Tibial artery (tissue), 4 donors: Measurements from ENCODE around the gene OLIG1.

Experiments used
- DNase-seq, 2 donors: peaks; one replicate each; pipeline ENCODE4 v3.0.0-alpha.2; 2019
- H3K27ac ChIP-seq, 2 donors: fragments of 200-600 bp; sonication (generic) in 1 of 2; 1 replicate in 1 of 2; 2 replicates in 1 of 2; pipeline ENCODE4 v1.5.1; 2018 to 2019; ENCODE audit warnings: mild to moderate bottlenecking in 1 of 2
- H3K27me3 ChIP-seq, 2 donors: fragments of 200-600 bp; sonication (generic) in 1 of 2; one replicate each; pipeline versions ENCODE4 v1.5.1 to v1.6.0; 2016 to 2019
- H3K36me3 ChIP-seq, 3 donors: fragments of 200-600 bp; sonication (generic) in 2 of 3; one replicate each; pipeline ENCODE4 v1.5.1; 2016 to 2019; ENCODE audit warnings: mild to moderate bottlenecking in 2 of 3
- H3K4me1 ChIP-seq, 4 donors: fragments of 200-600 bp; sonication (generic) in 2 of 4; 1 replicate in 3 of 4; 2 replicates in 1 of 4; pipeline ENCODE4 v1.5.1; 2016 to 2019
- H3K4me3 ChIP-seq, 2 donors: fragments of 200-600 bp; sonication (generic) in 1 of 2; 1 replicate in 1 of 2; 2 replicates in 1 of 2; pipeline ENCODE4 v1.5.1; 2018 to 2019; ENCODE audit warnings: mild to moderate bottlenecking in 2 of 2
- H3K9me3 ChIP-seq, 3 donors: fragments of 200-600 bp; sonication (generic) in 1 of 3; one replicate each; pipeline ENCODE4 v1.5.1; 2016 to 2019
- intact Hi-C: fragments of 100-400 bp; cut with DNase I; formaldehyde crosslinking; loops from one replicate; pipeline ENCODE4 v1.15.0; 2023; ENCODE audit warnings: low total_unique reads
- TF ChIP-seq, protein P1 (sequence below), 2 experiments: fragments of 200-600 bp in 1 of 2; fragments of 450-650 bp in 1 of 2; IDR thresholded peaks; one replicate each; pipeline ENCODE4 v1.5.1; 2017 to 2019; ENCODE audit warnings: antibody characterized with exemption in 2 of 2, mild to moderate bottlenecking in 1 of 2, moderate library complexity in 1 of 2

OLIG1 gene

DNA sequence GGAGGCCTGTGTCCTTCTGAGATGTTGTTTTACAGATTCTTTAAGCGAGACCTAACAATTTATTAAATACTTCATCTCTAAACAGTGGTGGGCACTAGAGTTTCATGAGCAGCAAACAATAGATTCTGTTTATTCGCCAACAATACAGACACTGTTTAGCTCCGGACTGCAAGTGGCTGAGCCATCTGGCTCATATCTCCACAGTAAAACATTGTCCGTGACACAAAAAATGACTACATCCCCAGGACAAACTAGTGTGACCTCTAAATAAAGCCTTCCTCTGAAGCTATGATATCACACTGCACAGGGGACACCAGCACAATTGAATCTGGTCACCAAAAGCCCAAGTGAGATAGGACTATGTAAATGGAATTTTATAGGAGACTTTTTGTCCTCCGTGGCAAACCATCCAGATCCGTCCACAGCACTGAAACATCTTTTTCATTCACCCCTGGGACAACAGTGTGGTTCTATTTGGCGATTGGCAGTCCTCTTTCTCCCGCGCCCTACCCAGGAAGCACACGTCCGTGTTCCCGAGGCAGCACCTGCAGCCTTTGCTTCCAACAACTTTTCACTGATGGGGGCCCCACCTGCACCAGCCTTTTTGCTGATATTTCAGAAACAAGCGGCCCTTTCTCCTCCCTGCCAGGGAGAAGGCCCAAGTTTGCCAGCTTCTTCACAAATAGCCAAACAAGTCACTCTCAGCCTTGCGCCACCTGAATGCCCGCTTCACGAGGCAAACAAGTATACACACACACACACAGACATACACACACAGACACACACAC is 47.4 kb downstream of the OLIG1 start:
- no peaks in the 10 kb centered on the region for H3K36me3 ChIP-seq
- no peak for DNase-seq
- no peaks in the 10 kb centered on the region for H3K4me1 ChIP-seq
- H3K27me3 ChIP-seq = peaks cover 0 to 67% of the 10 kb centered on the region in 2 donors
- no peak overlapping the region for H3K27ac ChIP-seq
- intact Hi-C loops = no loop called here
- no peaks in the 10 kb centered on the region for H3K9me3 ChIP-seq
- TF ChIP-seq, protein P1, sequence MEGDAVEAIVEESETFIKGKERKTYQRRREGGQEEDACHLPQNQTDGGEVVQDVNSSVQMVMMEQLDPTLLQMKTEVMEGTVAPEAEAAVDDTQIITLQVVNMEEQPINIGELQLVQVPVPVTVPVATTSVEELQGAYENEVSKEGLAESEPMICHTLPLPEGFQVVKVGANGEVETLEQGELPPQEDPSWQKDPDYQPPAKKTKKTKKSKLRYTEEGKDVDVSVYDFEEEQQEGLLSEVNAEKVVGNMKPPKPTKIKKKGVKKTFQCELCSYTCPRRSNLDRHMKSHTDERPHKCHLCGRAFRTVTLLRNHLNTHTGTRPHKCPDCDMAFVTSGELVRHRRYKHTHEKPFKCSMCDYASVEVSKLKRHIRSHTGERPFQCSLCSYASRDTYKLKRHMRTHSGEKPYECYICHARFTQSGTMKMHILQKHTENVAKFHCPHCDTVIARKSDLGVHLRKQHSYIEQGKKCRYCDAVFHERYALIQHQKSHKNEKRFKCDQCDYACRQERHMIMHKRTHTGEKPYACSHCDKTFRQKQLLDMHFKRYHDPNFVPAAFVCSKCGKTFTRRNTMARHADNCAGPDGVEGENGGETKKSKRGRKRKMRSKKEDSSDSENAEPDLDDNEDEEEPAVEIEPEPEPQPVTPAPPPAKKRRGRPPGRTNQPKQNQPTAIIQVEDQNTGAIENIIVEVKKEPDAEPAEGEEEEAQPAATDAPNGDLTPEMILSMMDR (IDR thresholded peaks at IDR 0.05) = no peak
- no peak overlapping the region for H3K4me3 ChIP-seq
